Type B pancreatic cell (in vitro differentiated cells): ENCODE results near the gene ARIH1. TPM values are rescaled to one million over a fixed set of nuclear protein-coding genes. Genes with fewer than 3 reads are reported as not detected.

ENCODE experiments used
- DNase-seq: peaks from one replicate; pipeline ENCODE4 v3.0.0; 2021; ENCODE audit warnings: mixed read lengths; ENCODE audit not compliant: unreplicated experiment; ENCODE audit errors: extremely low spot score
- H3K27ac Mint-ChIP-seq: 2 replicates; pipeline ENCODE4 v1.8.0; 2021; ENCODE audit warnings: mild to moderate bottlenecking, mixed read lengths
- H3K27me3 Mint-ChIP-seq: 2 replicates; pipeline ENCODE4 v1.8.0; 2021; ENCODE audit warnings: mixed read lengths
- H3K36me3 Mint-ChIP-seq: 2 replicates; pipeline ENCODE4 v1.8.0; 2021; ENCODE audit warnings: mixed read lengths
- H3K4me1 Mint-ChIP-seq: one replicate; pipeline ENCODE4 v1.8.0; 2021; ENCODE audit warnings: mixed read lengths; ENCODE audit not compliant: unreplicated experiment
- H3K4me3 Mint-ChIP-seq: 2 replicates; pipeline ENCODE4 v1.8.0; 2021; ENCODE audit warnings: mild to moderate bottlenecking, mixed read lengths
- H3K9me3 Mint-ChIP-seq: 2 replicates; pipeline ENCODE4 v1.8.0; 2021; ENCODE audit warnings: mixed read lengths
- CTCF ChIP-seq: fragments of 200-600 bp; sonication (generic); conservative IDR thresholded peaks from 2 replicates; pipeline ENCODE4 v1.5.0; 2021; ENCODE audit warnings: antibody characterized with exemption, mild to moderate bottlenecking
- total RNA-seq: library from RNA; stranded (reverse); gene quantifications from 2 replicates; pipeline ENCODE4 v1.2.1, GENCODE V29; 2021; ENCODE audit warnings: low replicate concordance

ARIH1 gene
- total RNA-seq, 1 donor from 2014 or later = 172 TPM

- no peak overlapping the region for H3K4me3 Mint-ChIP-seq
- H3K27me3 Mint-ChIP-seq = no peaks in the 10 kb centered on the region
- peaks cover 40% of the 10 kb centered on the region for H3K36me3 Mint-ChIP-seq
- peaks cover 4% of the 10 kb centered on the region for H3K9me3 Mint-ChIP-seq
- peaks cover 11% of the 10 kb centered on the region for H3K4me1 Mint-ChIP-seq
- H3K27ac Mint-ChIP-seq = no peak overlapping the region
- no peak for TF ChIP-seq CTCF
- DNase-seq = no peak
Observed at GRCh38 chr15:72482275-72482674, 8.1 kb downstream of the ARIH1 start.

GRCh38 chr15:72483279-72483678 is 9.1 kb downstream of the ARIH1 start:
- H3K4me1 Mint-ChIP-seq = peaks cover 18% of the 10 kb centered on the region
- peaks cover 39% of the 10 kb centered on the region for H3K36me3 Mint-ChIP-seq
- H3K4me3 Mint-ChIP-seq = no peak overlapping the region
- H3K27me3 Mint-ChIP-seq = no peaks in the 10 kb centered on the region
- no peak for DNase-seq
- peak overlapping the region; percentile 74 for H3K27ac Mint-ChIP-seq
- peaks cover 4% of the 10 kb centered on the region for H3K9me3 Mint-ChIP-seq
- TF ChIP-seq CTCF = no peak

GRCh38 chr15:72486144-72486543 is 12.0 kb downstream of the ARIH1 start:
- DNase-seq = no peak
- peaks cover 26% of the 10 kb centered on the region for H3K4me1 Mint-ChIP-seq
- H3K36me3 Mint-ChIP-seq = peaks cover 32% of the 10 kb centered on the region
- TF ChIP-seq CTCF = no peak
- peaks cover under 1% of the 10 kb centered on the region for H3K9me3 Mint-ChIP-seq
- H3K27me3 Mint-ChIP-seq = no peaks in the 10 kb centered on the region
- H3K27ac Mint-ChIP-seq = no peak overlapping the region
- H3K4me3 Mint-ChIP-seq = no peak overlapping the region

GRCh38 chr15:72487070-72487797 is 13.1 kb downstream of the ARIH1 start:
- H3K9me3 Mint-ChIP-seq = no peaks in the 10 kb centered on the region
- H3K27me3 Mint-ChIP-seq = no peaks in the 10 kb centered on the region
- DNase-seq = no peak
- no peak overlapping the region for H3K4me3 Mint-ChIP-seq
- H3K27ac Mint-ChIP-seq = no peak overlapping the region
- no peak for TF ChIP-seq CTCF
- peaks cover 29% of the 10 kb centered on the region for H3K4me1 Mint-ChIP-seq
- peaks cover 27% of the 10 kb centered on the region for H3K36me3 Mint-ChIP-seq

GRCh38 chr15:72488558-72488957 is 14.4 kb downstream of the ARIH1 start:
- Mint-ChIP-seq H3K27me3 (no peaks in the 10 kb centered on the region), H3K27ac (peak overlapping the region; percentile 11), H3K36me3 (peaks cover 20% of the 10 kb centered on the region), H3K4me1 (peaks cover 33% of the 10 kb centered on the region), H3K4me3 (no peak overlapping the region), H3K9me3 (no peaks in the 10 kb centered on the region)
- no peak for DNase-seq
- no peak for TF ChIP-seq CTCF
